Pancreas (tissue), 10 donors: ENCODE measurements around the gene RFX3. TPM values are rescaled to one million over a fixed set of nuclear protein-coding genes. Genes with fewer than 3 reads are reported as not detected.
A peak's percentile ranks its signal among the peaks of the same experiment; 100 is the strongest.

Experiments
- ATAC-seq, 4 donors: fragments of 200-7000 bp; cut with Tn5 transposase; one replicate each; pipeline versions ENCODE4 v1.8.0 to v1.9.1; 2020; ENCODE audit warnings: mild to moderate bottlenecking in 4 of 4, moderate library complexity in 4 of 4
- DNase-seq, 6 donors: peaks; one replicate each; pipeline ENCODE4 v3.0.0-alpha.2; 2020
- FAIRE-seq: peaks from 2 replicates; lab custom pipeline; 2012; peaks lifted over from hg19 to GRCh38; lab: Jason Lieb, UNC
- H3K27ac ChIP-seq, 4 donors: fragments of 200-600 bp; sonication (generic); 1 replicate in 3 of 4; 2 replicates in 1 of 4; pipeline versions ENCODE4 v1.5.0 to v1.8.0; 2020
- H3K27me3 ChIP-seq, 4 donors: fragments of 200-600 bp; one replicate each; pipeline ENCODE4 v1.8.0; 2021
- H3K36me3 ChIP-seq, 3 donors: fragments of 200-600 bp; sonication (generic) in 1 of 3; one replicate each; pipeline versions ENCODE4 v1.5.0 to v1.8.0; 2020 to 2021
- H3K4me1 ChIP-seq, 3 donors: fragments of 200-600 bp; one replicate each; pipeline ENCODE4 v1.8.0; 2021
- H3K4me3 ChIP-seq, 4 donors: fragments of 200-600 bp; sonication (generic) in 2 of 4; one replicate each; pipeline versions ENCODE4 v1.5.0 to v1.8.0; 2020 to 2021
- H3K9me3 ChIP-seq, 4 donors: fragments of 200-600 bp; one replicate each; pipeline ENCODE4 v1.8.0; 2021
- WGBS, 2 donors: extraction: QIAGEN DNeasy Blood & Tissue Kit; methylation state at CpG; one replicate each; pipeline ENCODE4 v1.1.7; 2013; 5-methylcytosine and 5-hydroxymethylcytosine counted together
- intact Hi-C, 3 donors: fragments of 100-400 bp; cut with DNase I; formaldehyde crosslinking; loops; one replicate each; pipeline versions ENCODE4 v1.11.1 to v1.14.2; 2022
- polyA plus RNA-seq, 2 donors: library from polyadenylated mRNA; stranded (reverse); fragments of 200-250 nt; gene quantifications; one replicate each; pipeline ENCODE4 v1.2.3, GENCODE V29; 2013
- total RNA-seq, 6 donors: library from RNA; stranded (reverse); fragmentation: NEBNext Ultra II Directional in 4 of 6; extraction: Animal tissue kit (Norgen Biotek cat#: 25700) in 4 of 6; gene quantifications; one replicate each; pipeline versions ENCODE4 v1.2.1 to v1.2.4, GENCODE V29; 2021 to 2023
- TF ChIP-seq, protein P1 (sequence below), 4 donors: fragments of 200-600 bp; sonication (generic) in 3 of 4; IDR thresholded peaks; one replicate each; pipeline versions ENCODE4 v1.5.0 to v1.8.0; 2021; ENCODE audit warnings: antibody characterized with exemption in 4 of 4
- donor health status: healthy with polysubstance abuse.
- donor health status: DM: no; HTN: no; CAD: no; lungs with moderate emphysema.
- donor health status: DM: no; HTN: no; CAD: no.
- donor health status: control.
- donor health status: control.
- donor health status: Bipolar disorder and iron deficiency.
- donor health status: DM: yes; HTN: yes; CAD: no.
- donor health status: DM: no; HTN: no; CAD: no.
- donor health status: DM: no; HTN: no; CAD: no.
- donor health status: DM: yes; HTN: yes; CAD: no.

Gene RFX3
- total and polyA plus RNA-seq, 8 donors: 1.2 to 12.2 (median 5.0) TPM

DNA sequence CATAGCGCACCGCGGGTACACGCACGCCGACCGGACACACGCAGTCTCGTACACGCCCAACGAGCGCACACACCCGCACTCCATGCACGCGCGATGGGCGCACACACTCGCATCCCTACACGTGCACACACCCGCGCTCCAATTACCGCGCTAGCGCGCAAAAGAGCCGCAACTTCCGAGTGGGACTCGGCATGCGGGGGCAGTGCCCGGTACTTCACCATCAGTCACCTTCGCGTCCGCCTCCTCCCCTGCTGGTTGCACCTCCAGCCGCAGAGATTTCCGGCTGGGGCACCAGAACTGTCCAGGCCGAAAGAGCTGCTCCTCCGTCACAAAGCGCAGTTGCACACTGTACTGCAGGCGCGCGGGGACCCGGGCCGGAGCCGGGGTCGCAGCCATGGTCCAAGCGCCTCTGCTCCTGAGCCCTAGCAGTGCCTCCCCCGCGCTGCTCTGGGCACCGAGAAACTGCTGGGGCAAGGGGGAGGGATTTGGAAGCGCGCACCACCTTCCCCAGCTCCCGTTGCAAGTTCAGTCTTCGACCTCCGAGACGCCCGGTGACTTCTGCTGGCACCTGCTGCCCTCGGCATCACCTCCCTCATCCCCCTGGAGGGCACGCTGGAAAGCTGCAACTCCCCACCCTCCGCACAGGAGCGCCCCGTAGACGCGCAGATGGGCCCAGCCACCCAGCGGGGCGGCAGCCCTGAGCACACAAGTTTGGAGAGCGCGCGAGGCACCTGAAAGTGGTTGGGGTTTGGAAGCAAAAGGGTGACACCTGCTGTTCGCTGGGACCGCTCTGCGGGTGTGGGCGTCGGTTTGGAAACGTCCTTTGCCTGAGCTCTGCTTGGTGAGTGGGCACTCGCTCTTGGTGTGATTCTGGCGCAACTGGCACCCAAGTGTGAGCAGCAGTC lies 344.5 kb downstream of the RFX3 start:
- peak; percentile 37 to 75 (median 56) for DNase-seq
- peak; percentile 79 to 93 (median 90) for ATAC-seq
- WGBS, 2 donors: 2% methylated on average over 70 to 76 of the region's 76 CpGs
- Histone ChIP-seq H3K9me3 (no peaks in the 10 kb centered on the region), H3K4me3 (peak overlapping the region in 2 of 4 donors; percentile 24 to 39), H3K27me3 (no peaks in the 10 kb centered on the region), H3K27ac (no peak overlapping the region), H3K4me1 (no peaks in the 10 kb centered on the region), H3K36me3 (no peaks in the 10 kb centered on the region)
- intact Hi-C loops: no loop called here
- TF ChIP-seq, protein P1, sequence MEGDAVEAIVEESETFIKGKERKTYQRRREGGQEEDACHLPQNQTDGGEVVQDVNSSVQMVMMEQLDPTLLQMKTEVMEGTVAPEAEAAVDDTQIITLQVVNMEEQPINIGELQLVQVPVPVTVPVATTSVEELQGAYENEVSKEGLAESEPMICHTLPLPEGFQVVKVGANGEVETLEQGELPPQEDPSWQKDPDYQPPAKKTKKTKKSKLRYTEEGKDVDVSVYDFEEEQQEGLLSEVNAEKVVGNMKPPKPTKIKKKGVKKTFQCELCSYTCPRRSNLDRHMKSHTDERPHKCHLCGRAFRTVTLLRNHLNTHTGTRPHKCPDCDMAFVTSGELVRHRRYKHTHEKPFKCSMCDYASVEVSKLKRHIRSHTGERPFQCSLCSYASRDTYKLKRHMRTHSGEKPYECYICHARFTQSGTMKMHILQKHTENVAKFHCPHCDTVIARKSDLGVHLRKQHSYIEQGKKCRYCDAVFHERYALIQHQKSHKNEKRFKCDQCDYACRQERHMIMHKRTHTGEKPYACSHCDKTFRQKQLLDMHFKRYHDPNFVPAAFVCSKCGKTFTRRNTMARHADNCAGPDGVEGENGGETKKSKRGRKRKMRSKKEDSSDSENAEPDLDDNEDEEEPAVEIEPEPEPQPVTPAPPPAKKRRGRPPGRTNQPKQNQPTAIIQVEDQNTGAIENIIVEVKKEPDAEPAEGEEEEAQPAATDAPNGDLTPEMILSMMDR (IDR thresholded peaks at IDR 0.05): peak; percentile 6 to 26 (median 21)
- no peak for FAIRE-seq

DNA sequence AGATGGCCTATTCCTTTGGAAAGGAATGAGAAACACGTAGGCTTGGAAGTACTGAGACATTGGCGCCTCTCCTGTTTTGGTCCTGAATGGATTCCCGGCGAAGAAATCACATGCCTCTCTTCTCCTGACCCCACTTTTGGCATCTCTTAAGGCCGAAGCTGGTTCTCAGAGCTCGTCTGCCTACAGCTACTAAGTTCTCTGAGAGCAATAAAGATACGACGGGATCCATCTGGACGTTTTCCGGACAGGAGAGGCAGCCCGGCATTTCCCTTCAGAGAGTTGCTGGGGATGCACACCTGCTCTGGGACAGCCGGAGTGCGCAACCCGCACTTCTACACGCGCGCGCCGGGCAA lies 345.1 kb downstream of the RFX3 start:
- Histone ChIP-seq H3K27me3 (no peaks in the 10 kb centered on the region), H3K4me3 (peak overlapping the region in 2 of 4 donors; percentile 24 to 39), H3K9me3 (no peaks in the 10 kb centered on the region), H3K4me1 (no peaks in the 10 kb centered on the region), H3K36me3 (no peaks in the 10 kb centered on the region), H3K27ac (no peak overlapping the region)
- TF ChIP-seq, protein P1 (IDR thresholded peaks at IDR 0.05): no peak
- DNase-seq (no peak), ATAC-seq (no peak), FAIRE-seq (no peak)
- 15 to 24% methylated on average over 19 of the region's 19 CpGs for WGBS, 2 donors
- intact Hi-C loops: no loop called here

DNA sequence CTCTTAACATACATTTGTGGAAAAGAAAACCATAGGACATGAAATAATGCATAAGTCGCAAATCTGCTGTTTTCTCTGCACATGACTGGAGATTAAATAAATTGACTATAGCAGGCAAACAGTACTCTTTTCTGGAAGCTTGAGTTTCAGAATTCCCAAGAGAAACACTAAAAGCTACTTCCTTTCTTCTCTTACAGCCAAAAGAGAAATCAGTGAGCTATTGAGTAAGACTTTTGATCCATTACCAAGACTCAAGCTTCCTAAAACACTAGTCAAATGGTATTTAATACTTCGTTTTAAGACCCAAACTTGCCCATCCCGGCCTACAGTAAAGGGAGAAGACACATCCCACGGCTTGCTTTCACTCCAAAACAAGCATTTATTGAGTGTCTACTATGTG lies 346.1 kb downstream of the RFX3 start:
- intact Hi-C loops: loop anchor here in 2 of 3 donors (5.0 to 10.0 kb wide), 2 partner anchors 315 to 322 kb away; no protein-coding TSS in a partner anchor
- DNase-seq: no peak

DNA sequence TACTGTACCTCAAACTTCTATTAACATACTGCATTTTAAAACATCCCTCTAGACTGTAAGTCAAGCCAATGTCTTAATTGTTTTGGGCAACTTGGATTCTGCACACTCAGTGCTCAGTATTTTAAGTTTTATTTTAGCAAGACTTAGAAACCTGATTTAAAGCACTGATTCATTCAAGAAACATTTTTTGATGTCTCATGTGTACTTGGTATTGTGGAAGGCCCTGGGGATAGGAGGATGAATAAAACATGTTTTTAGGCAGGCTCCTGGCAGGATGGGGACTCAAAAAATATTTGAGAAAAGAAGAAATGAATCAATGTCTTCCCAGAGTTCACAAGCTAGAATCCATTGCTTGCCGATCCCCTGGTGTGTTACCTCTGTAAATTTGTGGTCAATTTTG lies 347.9 kb downstream of the RFX3 start:
- DNase-seq (no peak), ATAC-seq (peak in 1 of 4 donors; percentile 11), FAIRE-seq (no peak)
- intact Hi-C loops: loop anchor here in 2 of 3 donors (5.0 to 10.0 kb wide), 2 partner anchors 313 to 321 kb away; no protein-coding TSS in a partner anchor
- H3K4me1 ChIP-seq: no peaks in the 10 kb centered on the region
- H3K27me3 ChIP-seq: no peaks in the 10 kb centered on the region
- no peak overlapping the region for H3K27ac ChIP-seq
- no peaks in the 10 kb centered on the region for H3K9me3 ChIP-seq
- H3K4me3 ChIP-seq: no peak overlapping the region
- TF ChIP-seq, protein P1 (IDR thresholded peaks at IDR 0.05): no peak
- H3K36me3 ChIP-seq: no peaks in the 10 kb centered on the region
- 89 to 90% methylated on average over 1 of the region's 1 CpG for WGBS, 2 donors

More for the DNA sequence above, 346.1 kb downstream of the RFX3 start:
- no peak overlapping the region for H3K4me3 ChIP-seq
- H3K27me3 ChIP-seq: no peaks in the 10 kb centered on the region
- TF ChIP-seq, protein P1 (IDR thresholded peaks at IDR 0.05): no peak
- WGBS, 2 donors: 54 to 61% methylated on average over 4 of the region's 4 CpGs
- H3K4me1 ChIP-seq: no peaks in the 10 kb centered on the region
- no peaks in the 10 kb centered on the region for H3K36me3 ChIP-seq
- no peak overlapping the region for H3K27ac ChIP-seq
- FAIRE-seq (no peak), ATAC-seq (no peak)
- no peaks in the 10 kb centered on the region for H3K9me3 ChIP-seq
